Islet precursor cell (in vitro differentiated cells): ENCODE measurements around the gene PGLYRP4.

ENCODE experiments used
- DNase-seq: peaks from one replicate; pipeline ENCODE4 v3.0.0-alpha.2; 2018

The PGLYRP4 gene

DNA sequence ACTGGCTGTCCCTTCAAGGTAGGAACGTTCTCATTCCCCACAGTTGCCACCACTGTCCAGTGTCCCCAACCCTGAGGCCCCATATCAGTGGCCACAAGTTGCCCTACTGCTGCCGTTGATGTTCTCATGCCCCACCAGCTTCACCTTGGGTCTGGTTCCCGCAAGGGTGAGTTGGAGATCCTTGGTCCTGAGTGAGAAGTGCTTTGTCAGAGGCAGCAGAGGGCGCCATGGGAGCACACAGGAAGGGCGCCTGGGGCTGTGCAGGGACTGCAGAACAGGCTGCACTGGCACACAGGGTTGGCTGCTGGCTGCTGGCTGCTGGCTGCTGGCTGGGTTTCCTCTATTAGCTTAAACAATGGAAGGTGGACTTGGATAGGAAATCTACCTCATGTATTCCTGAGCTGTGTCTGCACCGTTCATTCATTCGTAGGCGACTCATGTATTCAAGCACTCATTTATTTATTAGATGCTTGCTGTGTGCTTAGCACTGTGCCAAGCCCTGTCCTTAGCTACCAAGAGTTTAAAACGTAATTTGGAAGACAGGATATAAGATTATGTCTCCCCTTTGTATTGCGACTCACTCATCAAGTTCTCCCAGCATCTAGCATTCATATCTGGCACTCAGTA, 6.9 kb upstream of the PGLYRP4 start:
- peak; percentile 91 for DNase-seq

DNA sequence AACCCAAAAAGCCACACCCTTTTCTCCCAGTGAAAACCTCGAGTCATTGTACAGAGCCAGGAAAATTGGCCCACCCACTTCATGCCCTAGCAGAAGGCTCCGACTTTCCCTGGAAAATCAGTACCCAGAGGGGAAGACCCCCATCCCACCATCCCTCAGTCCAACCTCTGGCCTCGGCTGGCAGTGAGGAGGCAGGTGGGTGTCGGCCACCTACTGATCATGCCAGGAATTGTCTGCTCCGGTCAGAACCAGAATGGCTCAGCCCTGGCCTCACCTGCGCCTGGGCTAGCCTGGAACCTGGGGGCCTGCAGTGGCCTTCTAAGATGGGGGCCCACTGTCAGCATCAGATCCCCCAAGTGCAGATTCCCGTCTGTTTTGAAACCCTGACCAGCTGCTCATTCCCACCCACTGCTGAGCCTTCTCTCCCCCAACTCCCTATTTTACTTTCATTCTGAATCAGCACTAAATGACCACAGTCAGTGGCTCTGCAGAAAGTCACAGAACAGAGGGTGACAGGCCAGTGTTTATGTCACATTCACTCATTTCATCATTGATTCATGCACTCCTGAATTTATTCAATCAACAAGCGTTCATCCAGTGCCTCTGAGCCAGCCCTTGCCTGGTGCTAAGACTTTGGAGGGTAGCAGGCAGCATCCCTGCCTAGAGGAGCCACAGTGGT, 6.0 kb upstream of the PGLYRP4 start:
- DNase-seq: peak; percentile 26

GRCh38 chr1:153353226-153353947, 4.7 kb upstream of the PGLYRP4 start:
- peak; percentile 80 for DNase-seq

GRCh38 chr1:153352523-153352922, 3.9 kb upstream of the PGLYRP4 start:
- DNase-seq: peak; percentile 73

DNA sequence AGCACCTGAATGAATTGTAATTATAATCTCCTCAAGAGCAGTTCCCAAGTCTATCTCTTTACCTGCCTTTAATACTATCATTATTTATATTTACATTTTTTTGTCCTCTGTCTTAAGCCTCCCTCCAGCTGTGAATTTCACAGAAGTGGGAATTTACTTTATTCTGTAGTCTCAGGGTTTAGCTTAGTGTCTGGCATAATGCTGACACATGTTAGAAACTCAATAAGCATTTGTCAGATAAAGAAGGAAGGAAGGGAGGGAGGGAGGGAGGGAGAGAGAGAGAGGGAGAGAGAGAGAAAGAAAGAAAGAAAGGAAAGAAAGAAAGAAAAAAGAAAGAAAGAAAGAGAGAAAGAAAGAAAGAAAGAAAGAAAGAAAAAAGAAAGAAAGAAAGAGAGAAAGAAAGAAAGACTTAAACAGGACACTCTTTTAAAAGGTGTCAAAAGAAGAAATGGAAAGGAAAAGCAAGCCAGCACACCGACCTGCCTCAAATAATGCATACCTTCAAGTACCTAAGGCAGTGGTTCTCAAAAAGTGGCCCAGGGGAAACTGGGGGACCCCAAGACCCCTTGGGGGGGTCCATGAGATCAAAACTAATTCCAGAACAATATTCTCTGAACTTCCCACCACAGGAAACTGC, 1.8 kb upstream of the PGLYRP4 start:
- peak; percentile 26 for DNase-seq

- DNase-seq: peak; percentile 41
These were observed 1.0 kb upstream of the PGLYRP4 start for GRCh38 chr1:153349363-153350320.

- DNase-seq: peak; percentile 22
These were observed 785 bp downstream of the PGLYRP4 start for GRCh38 chr1:153347856-153348255.

DNA sequence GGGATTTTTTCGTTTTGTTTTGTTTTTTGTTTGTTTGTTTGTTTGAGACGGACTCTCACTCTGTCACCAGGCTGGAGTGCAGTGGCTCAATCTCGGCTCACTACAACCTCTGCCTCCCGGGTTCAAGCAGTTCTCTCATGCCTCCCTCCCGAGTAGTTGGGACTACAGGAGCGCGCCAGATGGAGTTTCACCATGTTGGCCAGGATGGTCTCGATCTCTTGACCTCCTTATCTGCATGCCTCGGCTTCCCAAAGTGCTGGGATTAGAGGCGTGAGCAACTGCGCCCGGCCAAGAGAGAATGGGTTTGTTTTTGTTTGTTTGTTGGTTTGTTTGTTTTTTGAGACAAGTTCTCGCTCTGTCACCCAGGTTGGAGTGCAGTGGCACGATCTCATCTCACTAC, 1.6 kb downstream of the PGLYRP4 start:
- peak; percentile 20 for DNase-seq

DNA sequence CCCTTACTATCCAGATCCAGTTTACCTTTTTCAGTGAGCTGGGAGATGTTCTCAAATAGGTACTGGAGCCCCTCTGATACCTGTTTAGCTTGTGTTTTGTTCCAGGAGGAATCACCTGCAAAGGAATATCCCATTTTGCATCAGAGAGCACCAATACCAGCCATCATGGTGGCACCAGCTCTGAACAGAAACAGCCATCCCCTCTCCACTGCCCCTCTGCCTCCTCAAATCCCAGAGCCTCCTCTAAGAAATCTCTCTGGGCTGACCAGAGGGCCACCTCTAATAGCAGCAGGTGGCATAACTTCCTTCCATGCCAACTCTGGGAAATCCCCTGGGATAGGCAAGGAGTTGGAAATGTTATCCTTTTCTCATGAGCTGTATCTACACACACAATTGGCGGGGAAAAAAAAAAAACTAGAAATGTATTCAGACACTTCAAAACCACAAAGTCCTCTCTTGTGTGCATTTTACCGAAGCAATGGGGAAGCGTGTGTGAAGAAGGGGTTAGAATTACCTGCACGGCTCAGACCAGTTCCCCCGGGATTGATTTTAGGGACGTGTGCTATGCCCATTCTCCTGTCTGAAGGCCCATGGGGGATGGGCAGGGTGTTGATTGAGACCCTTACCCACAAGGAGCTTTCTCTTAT, 2.4 kb downstream of the PGLYRP4 start:
- no peak for DNase-seq

DNA sequence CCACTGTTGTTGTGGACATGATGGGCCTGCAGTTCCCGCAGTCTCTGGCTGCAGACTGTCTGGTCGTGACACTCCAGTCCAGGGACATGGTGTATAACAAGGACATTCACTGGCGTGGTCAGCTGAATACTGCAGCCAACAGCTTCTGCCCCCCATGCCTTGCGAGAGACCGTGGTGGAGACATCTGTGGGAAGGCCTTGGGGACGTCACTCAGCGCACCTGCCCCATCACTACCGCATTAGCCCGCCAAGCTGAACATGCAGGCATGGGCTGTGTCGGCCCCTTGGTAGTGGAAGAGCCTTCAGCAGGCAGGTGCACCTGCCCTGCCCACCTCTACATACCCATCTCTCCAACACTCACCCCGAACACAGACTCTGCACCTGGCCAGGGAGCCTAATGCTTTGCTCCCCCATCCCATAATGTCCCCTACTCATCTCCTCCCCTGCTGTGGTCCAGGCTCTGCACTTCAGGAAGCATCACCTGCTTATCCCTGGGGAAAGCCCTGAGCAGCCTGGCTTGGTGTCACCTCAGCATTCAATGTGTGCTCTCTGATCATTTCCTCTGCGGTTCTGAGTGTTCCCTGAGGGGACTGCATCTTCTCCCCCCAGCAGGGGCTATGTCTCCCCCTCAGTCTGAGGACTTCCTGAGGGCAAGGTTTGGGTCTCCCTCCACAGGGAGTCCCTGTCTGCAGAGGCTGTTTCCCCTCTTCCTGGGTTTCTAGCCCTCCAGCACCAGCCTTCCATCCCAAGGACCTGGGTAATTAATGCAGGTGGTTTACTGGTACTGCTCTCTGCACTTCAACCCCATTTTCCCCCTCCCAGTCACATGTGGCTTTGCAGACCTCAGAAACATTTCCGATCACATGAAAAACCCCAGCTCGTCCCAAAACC, 3.2 kb downstream of the PGLYRP4 start:
- DNase-seq: peak; percentile 42

DNA sequence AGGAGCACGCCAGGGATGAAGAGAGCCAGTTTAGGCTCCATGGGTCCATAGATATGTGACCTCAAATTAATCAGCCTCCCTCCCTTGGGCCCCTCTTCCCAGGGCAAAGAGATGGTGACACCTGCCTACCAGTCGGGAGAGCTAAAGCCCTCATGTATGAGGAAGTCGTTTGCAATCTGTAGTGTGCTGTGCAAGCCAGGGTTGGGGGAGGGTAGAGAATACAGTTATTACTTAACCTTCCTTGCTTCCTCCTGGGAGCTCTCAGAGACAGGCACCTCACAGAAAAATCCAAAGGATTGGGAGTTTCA, 4.0 kb downstream of the PGLYRP4 start:
- DNase-seq: no peak

- DNase-seq: peak; percentile 52
These were observed 4.6 kb downstream of the PGLYRP4 start for GRCh38 chr1:153343811-153344717.

DNA sequence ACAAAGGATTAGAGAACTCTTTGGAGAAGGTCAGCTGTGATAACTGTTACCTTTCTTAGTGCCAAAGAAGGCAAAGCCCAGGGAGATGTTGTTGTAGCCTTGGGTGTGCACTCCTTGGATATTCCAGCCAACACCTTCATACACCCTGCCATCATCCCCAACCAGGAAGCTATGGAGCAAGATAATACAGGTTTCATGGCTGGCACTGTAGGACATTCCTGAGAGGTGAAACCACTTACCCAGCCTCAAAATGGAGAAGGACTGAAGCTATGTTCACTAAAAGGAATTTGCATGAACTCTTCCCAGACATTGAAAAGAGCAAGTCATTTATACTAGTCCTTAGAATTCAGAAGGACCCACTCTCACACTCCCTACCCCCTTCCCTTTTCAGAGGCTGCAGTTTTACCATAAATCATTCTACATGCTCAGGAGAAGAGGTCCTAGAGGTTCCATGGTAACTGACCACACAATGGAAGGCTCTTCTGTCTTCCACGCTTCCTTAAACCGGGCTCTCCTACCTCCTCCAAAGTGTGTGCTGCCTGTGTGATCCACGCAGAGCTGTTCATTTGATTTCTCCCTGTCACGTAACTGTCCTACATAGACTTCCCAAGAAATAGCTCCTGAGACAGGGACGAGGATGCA, 5.5 kb downstream of the PGLYRP4 start:
- DNase-seq: no peak

DNA sequence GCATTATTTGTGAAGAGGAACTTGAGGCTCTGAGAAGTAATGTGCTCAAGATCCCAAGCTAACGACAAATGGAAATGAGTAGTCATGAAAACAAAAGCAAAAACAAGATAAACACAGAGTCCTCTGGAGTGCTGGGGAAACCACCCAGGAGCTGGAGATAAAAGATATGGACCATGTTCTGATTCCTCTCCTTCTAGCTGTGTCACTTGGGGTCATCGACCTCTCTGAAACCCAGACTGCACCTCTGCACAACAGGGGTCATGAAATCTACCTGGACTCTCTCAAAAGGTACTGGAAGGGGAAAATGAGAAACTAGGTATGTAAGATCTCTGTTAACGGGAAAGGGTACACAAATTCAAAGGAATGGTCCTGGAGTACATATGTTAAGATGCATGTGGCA, 6.5 kb downstream of the PGLYRP4 start:
- DNase-seq: no peak

GRCh38 chr1:153341431-153341934, 7.2 kb downstream of the PGLYRP4 start:
- DNase-seq: no peak

DNA sequence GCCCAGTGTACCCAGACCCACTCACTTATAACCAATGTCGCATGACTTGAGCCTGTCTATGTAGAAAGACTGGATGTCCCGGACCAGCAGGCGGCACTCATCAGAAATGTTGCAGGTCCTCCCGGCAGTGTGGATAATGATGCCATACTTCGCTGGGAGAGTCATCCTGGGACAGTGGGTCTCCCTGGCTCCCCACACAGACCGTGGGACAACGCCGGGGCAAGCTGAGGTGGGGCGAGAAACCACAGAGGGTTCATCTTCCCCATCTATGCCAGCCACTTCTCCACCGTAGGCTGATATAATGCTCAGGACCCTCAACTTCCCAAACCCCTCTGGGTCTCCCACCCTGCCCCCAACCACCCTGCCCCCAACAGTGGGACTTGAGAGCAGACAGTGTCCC, 8.3 kb downstream of the PGLYRP4 start:
- DNase-seq: no peak

DNA sequence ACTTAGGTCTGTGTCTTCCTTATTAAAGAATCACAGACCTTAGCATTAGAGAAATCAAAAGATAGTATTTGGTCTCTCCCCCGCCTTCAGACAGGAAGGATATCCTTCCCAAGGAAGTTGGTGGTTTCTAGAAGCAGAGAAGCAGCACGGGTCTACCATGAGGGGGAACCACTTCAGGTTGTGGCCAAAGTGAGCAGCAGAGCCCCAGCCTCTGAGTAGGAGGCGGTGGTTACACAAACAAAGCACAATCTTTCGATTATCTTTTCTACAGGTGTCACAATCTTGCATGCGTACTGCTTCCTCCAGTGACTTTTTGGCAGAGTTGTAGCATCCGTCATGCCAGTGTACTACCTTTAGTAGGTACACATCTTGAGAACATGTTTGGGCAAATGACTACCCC, 8.8 kb downstream of the PGLYRP4 start:
- DNase-seq: no peak

DNA sequence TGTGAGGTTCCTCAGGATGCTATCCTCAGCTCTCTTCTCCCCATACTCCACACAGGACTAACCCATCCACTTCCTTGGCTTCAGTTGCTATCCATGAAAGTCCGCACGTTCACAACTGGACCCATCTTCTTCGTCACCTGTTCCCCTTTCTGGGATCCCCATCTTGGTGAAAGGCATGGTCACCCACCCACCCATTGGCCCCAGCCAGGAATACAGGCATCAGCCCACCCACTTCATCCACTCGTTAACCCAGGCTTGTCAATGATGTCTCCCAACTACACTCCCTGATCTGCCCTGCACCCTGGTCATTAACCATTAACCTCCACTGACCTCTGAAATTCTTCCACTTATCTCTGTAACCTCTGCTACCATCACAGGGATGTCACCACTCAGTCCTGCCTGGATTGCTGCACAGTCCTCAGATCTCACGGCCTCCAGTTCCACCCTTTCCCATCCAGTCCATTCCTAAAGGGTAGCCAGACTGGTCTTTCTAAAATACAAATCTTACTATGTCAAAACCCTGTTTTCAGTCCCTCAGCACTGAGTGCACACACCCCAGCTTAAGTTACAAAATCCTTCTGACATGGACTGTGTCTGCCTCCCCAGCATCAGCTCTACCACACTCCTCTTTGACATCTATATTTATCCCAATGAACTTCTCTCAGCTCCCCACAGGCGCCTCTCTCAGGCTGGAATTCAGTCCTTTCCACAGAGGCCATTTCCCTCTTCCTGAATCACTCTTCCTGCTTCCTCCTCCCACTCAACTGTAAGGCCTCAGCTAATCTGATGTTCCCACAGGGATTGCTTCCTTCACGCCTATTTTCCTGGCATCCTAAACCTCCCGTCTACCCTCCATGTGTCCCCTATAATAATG, 10.4 kb downstream of the PGLYRP4 start:
- DNase-seq: peak; percentile 38
